ENCODE results near the gene SSR3. TPM values are rescaled to one million over a fixed set of nuclear protein-coding genes. Genes with fewer than 3 reads are reported as not detected.
A peak's percentile ranks its signal among the peaks of the same experiment; 100 is the strongest.

Gene SSR3
- total and polyA plus RNA-seq, 2 donors from 2014 or later, result 132 to 150 TPM

DNA sequence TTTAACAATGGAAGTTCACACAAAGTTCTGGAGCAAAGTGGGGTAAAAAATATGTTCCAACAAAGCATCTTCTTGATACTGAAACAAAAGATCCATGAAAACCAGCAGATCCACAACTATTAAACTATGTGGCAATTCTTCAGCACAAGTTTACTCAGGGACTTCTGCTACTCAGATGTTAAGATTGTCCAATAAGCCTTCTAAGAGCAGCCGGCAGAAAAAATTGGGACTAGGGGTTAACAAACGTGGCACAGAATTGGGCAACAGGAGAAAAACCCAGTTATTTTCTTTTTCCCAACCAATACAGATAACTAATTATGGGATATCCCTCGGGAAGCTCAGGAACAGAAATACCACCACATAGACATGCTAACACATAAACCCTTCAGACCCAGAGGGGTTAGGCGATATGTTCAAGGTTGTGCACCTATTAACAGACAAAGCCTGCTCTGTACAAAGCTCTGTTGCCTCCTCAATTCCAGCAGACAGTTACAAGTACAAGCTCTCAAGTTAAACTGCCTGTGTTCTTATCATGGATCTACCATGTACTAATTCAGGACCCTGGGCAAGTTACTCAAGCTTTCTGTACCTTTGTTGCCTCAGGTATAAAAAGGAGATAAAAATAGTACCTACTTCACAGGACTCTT is 6.8 kb downstream of the SSR3 start:
- no peaks in the 10 kb centered on the region for H3K4me1 ChIP-seq (ENCODE audit: control insufficient read depth in 2 of 3, insufficient read depth in 2 of 3, low read depth in 1 of 3, low read length in 3 of 3)
- intact Hi-C loops (cut with DNase I), result no loop called here

DNA sequence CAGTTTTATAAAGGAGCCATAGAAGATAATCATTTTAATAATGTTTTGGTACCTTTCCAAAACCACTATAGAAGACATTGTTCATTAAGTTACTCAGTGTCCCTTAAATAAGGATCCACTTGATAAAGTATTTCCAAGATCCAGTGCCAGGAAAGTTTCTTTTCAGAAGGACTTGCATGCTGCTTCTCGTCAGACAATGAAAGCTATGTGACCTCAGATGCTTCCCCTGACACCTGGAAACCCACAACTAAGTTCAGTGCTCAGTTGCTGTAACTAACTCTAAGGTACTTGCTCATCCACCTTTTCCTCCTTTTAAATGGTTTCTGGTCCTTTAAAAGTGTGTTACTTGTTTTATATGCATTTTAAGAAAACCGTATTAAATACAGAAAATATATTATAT is 7.3 kb downstream of the SSR3 start:
- no peak for DNase-seq
- Histone ChIP-seq H3K27ac (ENCODE audit: low read depth in 2 of 2, low read length in 2 of 2) (no peak overlapping the region), H3K9ac (ENCODE audit: low read length in 3 of 3) (no peak overlapping the region), H3K4me3 (ENCODE audit: low read length in 3 of 3) (no peak overlapping the region), H3K27me3 (ENCODE audit: control insufficient read depth, insufficient read depth, low read length) (no peaks in the 10 kb centered on the region), H3K4me1 (ENCODE audit: control insufficient read depth in 2 of 3, insufficient read depth in 2 of 3, low read depth in 1 of 3, low read length in 3 of 3) (no peaks in the 10 kb centered on the region), H3K9me3 (ENCODE audit: control insufficient read depth in 2 of 3, insufficient read depth in 1 of 3, low read length in 3 of 3) (no peaks in the 10 kb centered on the region), H3K36me3 (ENCODE audit: control insufficient read depth in 2 of 3, insufficient read depth in 3 of 3, low read length in 3 of 3) (peaks cover 2 to 27% (median 26%) of the 10 kb centered on the region in 3 donors)
- intact Hi-C loops (cut with DNase I), result no loop called here
- TF ChIP-seq, protein P1, sequence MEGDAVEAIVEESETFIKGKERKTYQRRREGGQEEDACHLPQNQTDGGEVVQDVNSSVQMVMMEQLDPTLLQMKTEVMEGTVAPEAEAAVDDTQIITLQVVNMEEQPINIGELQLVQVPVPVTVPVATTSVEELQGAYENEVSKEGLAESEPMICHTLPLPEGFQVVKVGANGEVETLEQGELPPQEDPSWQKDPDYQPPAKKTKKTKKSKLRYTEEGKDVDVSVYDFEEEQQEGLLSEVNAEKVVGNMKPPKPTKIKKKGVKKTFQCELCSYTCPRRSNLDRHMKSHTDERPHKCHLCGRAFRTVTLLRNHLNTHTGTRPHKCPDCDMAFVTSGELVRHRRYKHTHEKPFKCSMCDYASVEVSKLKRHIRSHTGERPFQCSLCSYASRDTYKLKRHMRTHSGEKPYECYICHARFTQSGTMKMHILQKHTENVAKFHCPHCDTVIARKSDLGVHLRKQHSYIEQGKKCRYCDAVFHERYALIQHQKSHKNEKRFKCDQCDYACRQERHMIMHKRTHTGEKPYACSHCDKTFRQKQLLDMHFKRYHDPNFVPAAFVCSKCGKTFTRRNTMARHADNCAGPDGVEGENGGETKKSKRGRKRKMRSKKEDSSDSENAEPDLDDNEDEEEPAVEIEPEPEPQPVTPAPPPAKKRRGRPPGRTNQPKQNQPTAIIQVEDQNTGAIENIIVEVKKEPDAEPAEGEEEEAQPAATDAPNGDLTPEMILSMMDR (IDR thresholded peaks at IDR 0.05; ENCODE audit: borderline replicate concordance, extremely low read depth, insufficient read depth), result no peak
- no peak for FAIRE-seq

More for the DNA sequence above, 6.8 kb downstream of the SSR3 start:
- no peak overlapping the region for H3K4me3 ChIP-seq (ENCODE audit: low read length in 3 of 3)
- no peak for FAIRE-seq
- TF ChIP-seq, protein P1 (IDR thresholded peaks at IDR 0.05; ENCODE audit: borderline replicate concordance, extremely low read depth, insufficient read depth), result no peak
- DNase-seq, result no peak
- H3K9me3 ChIP-seq (ENCODE audit: control insufficient read depth in 2 of 3, insufficient read depth in 1 of 3, low read length in 3 of 3), result no peaks in the 10 kb centered on the region
- H3K27ac ChIP-seq (ENCODE audit: low read depth in 2 of 2, low read length in 2 of 2), result no peak overlapping the region
- no peaks in the 10 kb centered on the region for H3K27me3 ChIP-seq (ENCODE audit: control insufficient read depth, insufficient read depth, low read length)
- H3K36me3 ChIP-seq (ENCODE audit: control insufficient read depth in 2 of 3, insufficient read depth in 3 of 3, low read length in 3 of 3), result peaks cover 2 to 29% (median 27%) of the 10 kb centered on the region in 3 donors
- no peak overlapping the region for H3K9ac ChIP-seq (ENCODE audit: low read length in 3 of 3)

DNA sequence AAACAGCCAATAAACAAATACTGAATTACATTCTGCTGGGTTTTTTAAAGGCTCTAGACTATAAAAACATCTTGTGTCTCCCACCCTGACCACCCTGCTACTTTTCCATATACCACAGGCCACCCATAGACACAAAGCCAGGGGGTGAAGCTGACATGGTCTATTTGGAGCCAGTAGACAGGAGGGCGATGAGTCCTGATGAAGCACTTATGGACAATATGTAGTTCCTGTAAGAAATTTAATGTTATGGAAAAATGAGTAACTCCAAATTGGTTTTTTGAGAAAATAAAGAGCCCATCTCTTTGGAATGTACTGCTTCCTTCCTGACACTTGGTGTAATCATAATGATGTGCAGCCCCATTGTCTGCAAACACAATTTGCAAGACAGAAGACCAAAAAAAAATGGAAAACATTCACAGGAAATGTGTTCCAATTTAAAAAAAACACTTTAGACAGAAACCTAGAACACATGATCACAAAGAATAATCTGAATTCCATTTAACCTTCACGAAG is 11.8 kb downstream of the SSR3 start:
- H3K9ac ChIP-seq (ENCODE audit: low read length in 3 of 3), result no peak overlapping the region
- TF ChIP-seq, protein P1 (IDR thresholded peaks at IDR 0.05; ENCODE audit: borderline replicate concordance, extremely low read depth, insufficient read depth), result no peak
- H3K4me3 ChIP-seq (ENCODE audit: low read length in 3 of 3), result no peak overlapping the region
- H3K36me3 ChIP-seq (ENCODE audit: control insufficient read depth in 2 of 3, insufficient read depth in 3 of 3, low read length in 3 of 3), result peaks cover 3 to 25% (median 22%) of the 10 kb centered on the region in 3 donors
- no peak for FAIRE-seq
- intact Hi-C loops (cut with DNase I), result no loop called here
- H3K4me1 ChIP-seq (ENCODE audit: control insufficient read depth in 2 of 3, insufficient read depth in 2 of 3, low read depth in 1 of 3, low read length in 3 of 3), result peaks cover 0 to 5% (median 0%) of the 10 kb centered on the region in 3 donors
- peak overlapping the region in 1 of 2 donors; percentile 70 for H3K27ac ChIP-seq (ENCODE audit: low read depth in 2 of 2, low read length in 2 of 2)
- DNase-seq, result no peak
- no peaks in the 10 kb centered on the region for H3K9me3 ChIP-seq (ENCODE audit: control insufficient read depth in 2 of 3, insufficient read depth in 1 of 3, low read length in 3 of 3)
- H3K27me3 ChIP-seq (ENCODE audit: control insufficient read depth, insufficient read depth, low read length), result no peaks in the 10 kb centered on the region
